Gastroesophageal sphincter (tissue), 4 donors: ENCODE data around the gene ETFDH. TPM values are rescaled to one million over a fixed set of nuclear protein-coding genes. Genes with fewer than 3 reads are reported as not detected.
"Not testable (repeated sequence)": the region's sequence is repeated elsewhere in the genome, so short reads cannot be mapped to it uniquely, and the experiment has no call there.

Source experiments
- ATAC-seq: fragments of 150-250 bp; one replicate; pipeline ENCODE4 v1.9.1; 2016; ENCODE audit warnings: mild to moderate bottlenecking, moderate library complexity
- H3K27ac ChIP-seq, 4 donors: fragments of 200-600 bp; sonication (generic) in 3 of 4; 1 replicate in 3 of 4; 2 replicates in 1 of 4; pipeline ENCODE4 v1.5.1; 2016 to 2019
- H3K27me3 ChIP-seq: fragments of 200-600 bp; sonication (generic); one replicate; pipeline ENCODE4 v1.5.1; 2019
- H3K36me3 ChIP-seq, 2 donors: fragments of 200-600 bp; sonication (generic); one replicate each; pipeline ENCODE4 v1.5.1; 2019; ENCODE audit warnings: control low read depth in 1 of 2
- H3K4me1 ChIP-seq, 3 donors: fragments of 200-600 bp; sonication (generic); 1 replicate in 2 of 3; 2 replicates in 1 of 3; pipeline ENCODE4 v1.5.1; 2016 to 2019; ENCODE audit warnings: control low read depth in 2 of 3
- H3K4me3 ChIP-seq, 2 donors: fragments of 200-600 bp; sonication (generic); one replicate each; pipeline ENCODE4 v1.5.1; 2019; ENCODE audit warnings: mild to moderate bottlenecking in 1 of 2, moderate library complexity in 1 of 2
- H3K9me3 ChIP-seq, 3 donors: fragments of 200-600 bp; sonication (generic); one replicate each; pipeline ENCODE4 v1.5.1; 2017 to 2019; ENCODE audit warnings: control low read depth in 2 of 3
- EP300 ChIP-seq: sonication (generic); formaldehyde crosslinking; IDR thresholded peaks from one replicate; pipeline ENCODE4 v1.6.1; 2017; ENCODE audit warnings: antibody characterized with exemption, mild to moderate bottlenecking
- POLR2A ChIP-seq, 2 donors: fragments of 450-650 bp; IDR thresholded peaks; one replicate each; pipeline ENCODE4 v1.6.1; 2017; ENCODE audit warnings: antibody characterized with exemption in 2 of 2, mild to moderate bottlenecking in 2 of 2, moderate library complexity in 1 of 2
- POLR2AphosphoS5 ChIP-seq: sonication (generic); formaldehyde crosslinking; IDR thresholded peaks from one replicate; pipeline ENCODE4 v1.6.1; 2017; ENCODE audit warnings: antibody characterized with exemption
- WGBS, 2 donors: methylation state at CpG; one replicate each; pipeline ENCODE4 v1.1.5; 2018; ENCODE audit warnings: low coverage in 1 of 2; 5-methylcytosine and 5-hydroxymethylcytosine counted together
- total RNA-seq, 4 donors: library from RNA; depleted of rRNA; stranded (reverse); fragments of >200 nt; gene quantifications; one replicate each; pipeline ENCODE4 v1.1.0, GENCODE V29; 2016
- TF ChIP-seq, protein P1 (sequence below), 4 experiments: fragments of 200-600 bp in 2 of 4; fragments of 450-650 bp in 2 of 4; sonication (generic) in 1 of 4; IDR thresholded peaks; one replicate each; pipeline ENCODE4 v1.5.1; 2017 to 2019; ENCODE audit warnings: antibody characterized with exemption in 4 of 4, mild to moderate bottlenecking in 2 of 4, moderate library complexity in 2 of 4

Gene ETFDH
- total RNA-seq, 4 donors from 2014 or later = 32.0 to 46.7 (median 38.9) TPM

GRCh38 chr4:158710814-158711213, 38.7 kb downstream of the ETFDH start:
- Histone ChIP-seq H3K36me3 (peaks cover 6 to 100% of the 10 kb centered on the region in 2 donors), H3K4me1 (no peaks in the 10 kb centered on the region), H3K27ac (no peak overlapping the region), H3K27me3 (no peaks in the 10 kb centered on the region), H3K4me3 (no peak overlapping the region), H3K9me3 (no peaks in the 10 kb centered on the region)
- TF ChIP-seq, protein P1, sequence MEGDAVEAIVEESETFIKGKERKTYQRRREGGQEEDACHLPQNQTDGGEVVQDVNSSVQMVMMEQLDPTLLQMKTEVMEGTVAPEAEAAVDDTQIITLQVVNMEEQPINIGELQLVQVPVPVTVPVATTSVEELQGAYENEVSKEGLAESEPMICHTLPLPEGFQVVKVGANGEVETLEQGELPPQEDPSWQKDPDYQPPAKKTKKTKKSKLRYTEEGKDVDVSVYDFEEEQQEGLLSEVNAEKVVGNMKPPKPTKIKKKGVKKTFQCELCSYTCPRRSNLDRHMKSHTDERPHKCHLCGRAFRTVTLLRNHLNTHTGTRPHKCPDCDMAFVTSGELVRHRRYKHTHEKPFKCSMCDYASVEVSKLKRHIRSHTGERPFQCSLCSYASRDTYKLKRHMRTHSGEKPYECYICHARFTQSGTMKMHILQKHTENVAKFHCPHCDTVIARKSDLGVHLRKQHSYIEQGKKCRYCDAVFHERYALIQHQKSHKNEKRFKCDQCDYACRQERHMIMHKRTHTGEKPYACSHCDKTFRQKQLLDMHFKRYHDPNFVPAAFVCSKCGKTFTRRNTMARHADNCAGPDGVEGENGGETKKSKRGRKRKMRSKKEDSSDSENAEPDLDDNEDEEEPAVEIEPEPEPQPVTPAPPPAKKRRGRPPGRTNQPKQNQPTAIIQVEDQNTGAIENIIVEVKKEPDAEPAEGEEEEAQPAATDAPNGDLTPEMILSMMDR (IDR thresholded peaks at IDR 0.05) = no peak
- TF ChIP-seq EP300 (no peak), POLR2AphosphoS5 (no peak), POLR2A (IDR thresholded peaks at IDR 0.05) (no peak)
- 50 to 60% methylated on average over 1 of the region's 1 CpG for WGBS, 2 donors
- no peak for ATAC-seq

DNA sequence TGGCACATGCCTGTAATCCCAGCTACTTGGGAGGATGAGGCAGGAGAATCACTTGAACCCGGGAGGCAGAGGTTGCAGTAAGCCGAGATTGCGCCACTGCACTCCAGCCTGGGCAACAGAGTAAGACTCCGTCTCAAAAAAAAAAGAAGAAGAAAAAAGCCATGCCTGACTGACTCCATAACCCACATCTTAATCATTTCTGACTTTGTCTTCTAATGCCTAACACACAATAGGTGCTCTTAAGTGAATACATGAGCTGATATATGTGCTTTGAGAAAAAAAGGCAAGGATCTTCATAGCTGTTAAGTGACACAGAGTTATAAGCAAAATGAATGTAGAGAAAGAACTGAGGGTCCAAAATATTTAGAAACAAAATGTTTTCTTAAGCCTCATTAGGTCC, 40.5 kb downstream of the ETFDH start:
- H3K36me3 ChIP-seq = peaks cover 6 to 100% of the 10 kb centered on the region in 2 donors
- WGBS, 2 donors = 96% methylated on average over 4 of the region's 4 CpGs; no CpG with 5 or more reads in 1 of the 2 donors

DNA sequence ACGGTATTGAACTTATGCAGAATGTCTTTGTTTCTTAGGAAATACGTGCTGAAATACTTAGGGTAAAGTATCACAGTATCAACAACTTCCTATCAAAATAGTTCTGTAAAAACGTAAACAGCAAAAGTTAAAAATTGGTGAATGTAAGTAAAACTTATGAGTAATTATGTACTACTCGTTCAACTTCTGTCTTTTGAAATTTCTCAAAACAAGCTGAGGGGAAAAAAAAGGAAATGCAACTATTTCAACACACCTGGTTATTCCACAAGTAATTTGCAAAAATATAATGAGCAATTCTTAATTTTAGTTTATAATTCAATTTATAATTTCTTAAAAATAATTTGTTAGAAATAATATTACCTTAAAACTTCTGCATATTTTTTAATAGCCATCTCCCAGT, 42.8 kb downstream of the ETFDH start:
- 72 to 82% methylated on average over 3 to 4 of the region's 4 CpGs for WGBS, 2 donors

More for the DNA sequence above, 40.5 kb downstream of the ETFDH start:
- not testable (repeated sequence) for H3K27ac ChIP-seq, H3K9me3 ChIP-seq, H3K27me3 ChIP-seq, ATAC-seq, H3K4me1 ChIP-seq, H3K4me3 ChIP-seq

DNA sequence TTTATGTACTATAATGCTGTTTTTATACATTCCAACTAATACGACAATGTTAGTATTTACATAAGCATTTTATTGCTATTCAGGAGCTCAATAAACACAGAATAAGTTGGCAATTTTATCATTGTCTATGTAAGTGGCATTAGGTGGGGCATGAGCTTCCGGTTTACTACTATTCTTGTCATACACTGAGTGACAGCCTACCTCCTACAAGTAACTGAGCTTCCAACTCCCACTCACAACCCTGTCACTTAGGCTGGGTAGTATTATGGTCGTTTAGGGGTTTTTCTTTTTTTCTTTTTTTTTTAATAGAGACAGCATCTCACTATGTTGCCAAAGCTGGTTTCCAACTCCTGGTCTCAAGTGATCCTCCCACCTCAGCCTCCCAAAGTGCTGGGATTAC, 43.7 kb downstream of the ETFDH start:
- 74 to 80% methylated on average over 3 of the region's 3 CpGs for WGBS, 2 donors
- Histone ChIP-seq H3K27me3 (no peaks in the 10 kb centered on the region), H3K4me1 (no peaks in the 10 kb centered on the region), H3K36me3 (peaks cover 2 to 98% of the 10 kb centered on the region in 2 donors), H3K27ac (no peak overlapping the region), H3K4me3 (no peak overlapping the region), H3K9me3 (no peaks in the 10 kb centered on the region)
- ATAC-seq = no peak
- TF ChIP-seq, protein P1 (IDR thresholded peaks at IDR 0.05) = no peak
- TF ChIP-seq POLR2A (IDR thresholded peaks at IDR 0.05) (no peak), POLR2AphosphoS5 (no peak), EP300 (no peak)

More for the DNA sequence above, 42.8 kb downstream of the ETFDH start:
- H3K27ac ChIP-seq = no peak overlapping the region
- peaks cover 2 to 100% of the 10 kb centered on the region in 2 donors for H3K36me3 ChIP-seq
- H3K4me3 ChIP-seq = no peak overlapping the region
- TF ChIP-seq, protein P1 (IDR thresholded peaks at IDR 0.05) = no peak
- TF ChIP-seq POLR2A (IDR thresholded peaks at IDR 0.05) = no peak
- TF ChIP-seq POLR2AphosphoS5 = no peak
- TF ChIP-seq EP300 = no peak
- no peaks in the 10 kb centered on the region for H3K4me1 ChIP-seq
- no peaks in the 10 kb centered on the region for H3K9me3 ChIP-seq
- ATAC-seq = no peak
- no peaks in the 10 kb centered on the region for H3K27me3 ChIP-seq

DNA sequence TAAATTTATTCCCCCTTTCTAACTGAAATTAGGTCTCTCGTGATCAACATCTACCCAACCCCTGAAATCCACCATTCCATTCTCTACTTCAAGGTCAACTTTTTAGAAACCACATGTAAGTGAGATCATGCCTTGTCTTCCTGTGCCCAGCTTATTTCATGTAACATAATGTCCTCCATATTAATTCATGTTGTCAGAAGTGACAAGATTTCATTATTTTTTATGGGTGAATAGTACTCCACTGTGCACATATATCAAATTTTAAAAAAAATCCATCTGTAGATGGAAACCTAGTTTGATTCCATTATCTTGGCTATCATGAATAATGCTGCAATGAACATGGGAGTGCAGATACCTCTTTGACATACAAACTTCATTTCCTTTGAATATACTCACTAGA, 49.6 kb downstream of the ETFDH start:
- Histone ChIP-seq H3K9me3 (no peaks in the 10 kb centered on the region), H3K36me3 (peaks cover 0 to 43% of the 10 kb centered on the region in 2 donors), H3K4me1 (peaks cover 2 to 24% (median 3%) of the 10 kb centered on the region in 3 donors), H3K4me3 (peak overlapping the region in 1 of 2 donors; percentile 77), H3K27me3 (no peaks in the 10 kb centered on the region), H3K27ac (no peak overlapping the region)
- TF ChIP-seq, protein P1 (IDR thresholded peaks at IDR 0.05) = no peak
- TF ChIP-seq EP300 (no peak), POLR2A (IDR thresholded peaks at IDR 0.05) (no peak), POLR2AphosphoS5 (no peak)
- no peak for ATAC-seq
- 89 to 92% methylated on average over 1 of the region's 1 CpG for WGBS, 2 donors
